ENCODE results near the gene OR10A6. TPM values are rescaled to one million over a fixed set of nuclear protein-coding genes. Genes with fewer than 3 reads are reported as not detected.

The OR10A6 gene, protein sequence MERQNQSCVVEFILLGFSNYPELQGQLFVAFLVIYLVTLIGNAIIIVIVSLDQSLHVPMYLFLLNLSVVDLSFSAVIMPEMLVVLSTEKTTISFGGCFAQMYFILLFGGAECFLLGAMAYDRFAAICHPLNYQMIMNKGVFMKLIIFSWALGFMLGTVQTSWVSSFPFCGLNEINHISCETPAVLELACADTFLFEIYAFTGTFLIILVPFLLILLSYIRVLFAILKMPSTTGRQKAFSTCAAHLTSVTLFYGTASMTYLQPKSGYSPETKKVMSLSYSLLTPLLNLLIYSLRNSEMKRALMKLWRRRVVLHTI
- total RNA-seq = not detected
- not detected for polyA plus RNA-seq
- long read RNA-seq, donor 1 = 0 reads
- long read RNA-seq, donor 2 = 0 reads
- long read RNA-seq, donor 3 = 0 reads

DNA sequence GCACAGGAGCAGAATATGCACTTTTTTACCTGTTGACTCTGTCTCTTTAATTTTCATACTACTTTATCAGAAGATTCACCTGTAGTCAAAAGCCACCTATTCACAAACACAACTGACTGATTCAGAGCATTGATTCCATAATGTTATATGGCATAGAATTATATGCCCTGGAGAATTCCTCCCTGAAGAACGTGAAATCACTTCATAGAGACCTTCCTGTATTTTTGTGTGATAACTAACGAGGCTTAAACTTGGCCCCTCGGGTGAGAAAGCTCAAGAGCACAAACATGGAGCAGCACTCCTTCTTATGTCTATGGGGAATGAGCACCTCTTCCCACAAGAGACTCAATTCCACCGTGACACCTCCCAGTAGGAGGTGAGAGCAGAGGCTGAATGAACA, at the start of gene OR10A6:
OR10A6 (minus strand) TSS at position 101 of the 400 bp plus-strand sequence. CDS start 2,606 bp downstream, outside the sequence.
- intact Hi-C loops (cut with DNase I) = no loop called here
- TF ChIP-seq, protein P1, sequence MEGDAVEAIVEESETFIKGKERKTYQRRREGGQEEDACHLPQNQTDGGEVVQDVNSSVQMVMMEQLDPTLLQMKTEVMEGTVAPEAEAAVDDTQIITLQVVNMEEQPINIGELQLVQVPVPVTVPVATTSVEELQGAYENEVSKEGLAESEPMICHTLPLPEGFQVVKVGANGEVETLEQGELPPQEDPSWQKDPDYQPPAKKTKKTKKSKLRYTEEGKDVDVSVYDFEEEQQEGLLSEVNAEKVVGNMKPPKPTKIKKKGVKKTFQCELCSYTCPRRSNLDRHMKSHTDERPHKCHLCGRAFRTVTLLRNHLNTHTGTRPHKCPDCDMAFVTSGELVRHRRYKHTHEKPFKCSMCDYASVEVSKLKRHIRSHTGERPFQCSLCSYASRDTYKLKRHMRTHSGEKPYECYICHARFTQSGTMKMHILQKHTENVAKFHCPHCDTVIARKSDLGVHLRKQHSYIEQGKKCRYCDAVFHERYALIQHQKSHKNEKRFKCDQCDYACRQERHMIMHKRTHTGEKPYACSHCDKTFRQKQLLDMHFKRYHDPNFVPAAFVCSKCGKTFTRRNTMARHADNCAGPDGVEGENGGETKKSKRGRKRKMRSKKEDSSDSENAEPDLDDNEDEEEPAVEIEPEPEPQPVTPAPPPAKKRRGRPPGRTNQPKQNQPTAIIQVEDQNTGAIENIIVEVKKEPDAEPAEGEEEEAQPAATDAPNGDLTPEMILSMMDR (IDR thresholded peaks at IDR 0.05) = no peak
- TF ChIP-seq POLR2A (IDR thresholded peaks at IDR 0.05) = no peak
- H3K9me3 ChIP-seq = peaks cover 0 to 7% (median 0%) of the 10 kb centered on the region in 12 donors
- no peak for ATAC-seq
- DNase-seq = no peak
- no peak within 1 kb of the TSS for H3K27ac ChIP-seq
- no peaks in the 10 kb centered on the region for H3K36me3 ChIP-seq
- H3K27me3 ChIP-seq = peaks cover 0 to 11% (median 0%) of the 10 kb centered on the region in 9 donors
- WGBS, 4 donors = 61 to 69% (median 66%) methylated on average over 4 of the region's 4 CpGs
- H3K4me1 ChIP-seq = no peaks in the 10 kb centered on the region
- H3K4me3 ChIP-seq = no peak within 1 kb of the TSS

DNA sequence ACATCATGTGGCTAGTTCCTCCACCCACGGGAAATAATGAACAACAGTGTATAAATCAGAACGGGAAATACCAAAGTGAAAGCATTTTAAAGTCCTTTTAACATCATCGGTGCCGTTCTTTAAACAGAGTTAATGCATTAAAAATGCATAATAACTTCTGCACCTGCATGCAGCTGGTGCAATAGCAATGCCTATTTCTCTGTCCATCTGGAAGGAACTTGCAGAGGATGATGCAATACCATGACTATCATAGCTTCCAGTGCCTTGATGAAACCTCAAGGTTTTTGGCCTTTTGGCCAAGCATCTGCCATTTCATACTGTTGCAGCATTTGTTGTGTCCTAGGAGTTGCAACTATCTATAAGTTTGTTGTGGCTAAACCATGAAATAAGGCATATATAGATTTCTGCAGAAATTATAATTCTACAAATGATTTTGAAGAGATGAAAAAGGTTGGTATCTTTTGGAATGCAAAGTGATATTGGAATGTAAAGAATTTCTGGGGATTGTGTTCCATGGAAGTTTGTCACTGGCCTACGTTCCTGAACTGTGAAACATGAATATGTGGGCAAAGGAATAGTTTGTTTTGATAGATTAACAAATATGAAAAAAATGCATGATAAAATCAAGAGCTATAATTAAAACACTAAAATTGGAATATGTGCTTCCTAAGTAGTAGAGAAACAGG, 46.3 kb upstream of the OR10A6 start:
- H3K27me3 ChIP-seq = no peaks in the 10 kb centered on the region
- no peak for TF ChIP-seq POLR2A (IDR thresholded peaks at IDR 0.05)
- TF ChIP-seq, protein P1 (IDR thresholded peaks at IDR 0.05) = no peak
- whole genome bisulfite sequencing, 4 donors = 54 to 60% (median 59%) methylated on average over 5 of the region's 5 CpGs
- no peak overlapping the region for H3K4me3 ChIP-seq
- H3K4me1 ChIP-seq = no peaks in the 10 kb centered on the region
- DNase-seq (no peak), ATAC-seq (no peak)
- H3K27ac ChIP-seq = no peak overlapping the region
- no peaks in the 10 kb centered on the region for H3K9me3 ChIP-seq
- intact Hi-C loops (cut with DNase I) = no loop called here
- H3K36me3 ChIP-seq = no peaks in the 10 kb centered on the region

DNA sequence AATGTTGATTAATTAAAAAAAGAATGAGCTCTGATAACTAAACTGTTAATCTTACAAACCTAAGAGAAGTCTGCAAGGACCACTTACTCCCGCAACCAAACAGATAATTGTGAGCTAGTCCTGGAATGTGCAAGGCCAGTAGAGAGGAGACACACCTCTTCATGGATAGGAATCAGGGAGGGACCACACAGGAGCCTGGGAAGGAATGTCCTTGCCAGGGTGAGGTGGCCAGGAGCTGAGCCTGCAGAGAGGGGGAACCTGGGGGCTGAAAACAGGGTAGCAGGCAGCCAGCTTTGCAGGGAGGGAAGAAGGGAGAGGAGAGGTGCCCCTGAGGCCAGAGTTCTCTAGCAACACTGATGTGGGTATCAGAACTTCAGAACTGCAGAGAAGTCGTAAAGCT, 43.6 kb upstream of the OR10A6 start:
- H3K36me3 ChIP-seq = no peaks in the 10 kb centered on the region
- 71 to 78% (median 76%) methylated on average over 2 of the region's 2 CpGs for WGBS, 4 donors
- no peaks in the 10 kb centered on the region for H3K4me1 ChIP-seq
- H3K27ac ChIP-seq = no peak overlapping the region
- intact Hi-C loops (cut with DNase I) = no loop called here
- ATAC-seq (no peak), DNase-seq (no peak)
- H3K27me3 ChIP-seq = no peaks in the 10 kb centered on the region
- H3K9me3 ChIP-seq = no peaks in the 10 kb centered on the region
- H3K4me3 ChIP-seq = no peak overlapping the region
- TF ChIP-seq, protein P1 (IDR thresholded peaks at IDR 0.05) = no peak
- TF ChIP-seq POLR2A (IDR thresholded peaks at IDR 0.05) = no peak

DNA sequence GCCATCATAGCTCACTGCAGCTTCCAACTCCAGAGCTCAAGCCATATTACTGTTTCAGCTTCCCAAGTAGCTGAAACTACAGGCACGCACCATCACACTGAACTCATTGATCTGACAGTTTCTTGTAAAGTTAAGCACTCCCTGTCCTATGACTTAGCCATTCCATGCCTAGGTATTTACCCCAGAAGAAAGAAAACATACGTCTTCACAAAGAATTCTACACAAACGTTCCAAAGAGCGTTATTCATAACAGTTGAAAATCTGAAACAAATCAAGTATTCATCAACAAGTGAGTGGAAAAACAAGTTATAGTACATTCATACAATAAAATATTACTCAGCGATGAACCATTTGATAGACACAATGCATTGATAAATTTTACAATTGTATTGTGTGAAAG, 41.9 kb upstream of the OR10A6 start:
- H3K27ac ChIP-seq = no peak overlapping the region
- WGBS, 4 donors = 88 to 92% (median 90%) methylated on average over 5 of the region's 5 CpGs
- ATAC-seq = no peak
- H3K4me1 ChIP-seq = no peaks in the 10 kb centered on the region
- intact Hi-C loops (cut with DNase I) = no loop called here
- DNase-seq = no peak
- H3K27me3 ChIP-seq = no peaks in the 10 kb centered on the region
- no peaks in the 10 kb centered on the region for H3K9me3 ChIP-seq
- TF ChIP-seq POLR2A (IDR thresholded peaks at IDR 0.05) = no peak
- TF ChIP-seq, protein P1 (IDR thresholded peaks at IDR 0.05) = no peak
- no peaks in the 10 kb centered on the region for H3K36me3 ChIP-seq
- H3K4me3 ChIP-seq = no peak overlapping the region
